Measurements from ENCODE around the gene SDSL. TPM values are rescaled to one million over a fixed set of nuclear protein-coding genes. Genes with fewer than 3 reads are reported as not detected.

Gene SDSL
- total RNA-seq, 4 donors from 2014 or later: 7.5 to 21.5 (median 11.4) TPM

DNA sequence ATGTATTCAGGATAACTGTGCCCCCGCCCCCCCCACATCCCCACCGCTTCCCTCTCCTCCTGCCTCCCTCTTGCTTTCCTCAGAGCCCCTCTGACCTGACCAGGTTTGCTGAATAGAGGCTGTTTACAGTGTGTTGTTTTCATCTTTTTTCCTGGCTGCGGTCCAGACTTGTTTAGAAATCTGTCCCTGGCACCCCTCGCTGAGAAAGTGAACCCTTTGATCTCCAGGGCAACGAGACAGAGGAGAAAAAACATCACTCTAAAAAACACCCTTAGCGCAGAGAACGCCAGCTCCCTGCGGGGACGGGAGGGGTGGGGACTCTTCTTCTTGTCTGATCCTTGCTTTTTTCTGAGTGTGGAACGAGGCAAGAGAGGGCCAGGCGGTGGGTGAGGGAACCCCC lies 41.0 kb upstream of the SDSL start:
- H3K36me3 ChIP-seq: peaks cover 0 to 40% (median 0%) of the 10 kb centered on the region in 3 donors
- no peak overlapping the region for H3K4me3 ChIP-seq
- no peaks in the 10 kb centered on the region for H3K27me3 ChIP-seq
- TF ChIP-seq CTCF (IDR thresholded peaks at IDR 0.05) (no peak), POLR2A (IDR thresholded peaks at IDR 0.05) (no peak)
- H3K27ac ChIP-seq: no peak overlapping the region
- no peaks in the 10 kb centered on the region for H3K9me3 ChIP-seq
- H3K4me1 ChIP-seq: no peaks in the 10 kb centered on the region
- no peak for DNase-seq

DNA sequence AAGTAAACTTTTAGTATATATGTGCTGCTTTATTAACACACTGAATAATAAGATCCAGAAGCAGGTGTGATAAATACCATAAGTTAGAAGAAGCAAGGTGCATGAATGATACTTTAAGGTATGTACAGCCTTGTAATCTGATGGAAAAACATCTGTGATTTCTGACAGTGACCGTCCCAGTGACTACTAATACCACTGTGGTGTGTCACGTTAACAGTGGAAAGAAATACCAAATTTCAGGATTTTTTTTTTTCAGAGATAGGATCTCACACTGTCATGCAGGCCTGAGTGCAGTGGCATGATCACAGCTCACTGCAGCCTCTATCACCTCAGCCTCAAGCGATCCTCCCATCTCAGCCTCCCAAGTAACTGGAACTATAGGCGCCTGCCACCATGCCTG lies 40.0 kb upstream of the SDSL start:
- H3K27me3 ChIP-seq: no peaks in the 10 kb centered on the region
- DNase-seq: no peak
- peaks cover 0 to 41% (median 0%) of the 10 kb centered on the region in 3 donors for H3K36me3 ChIP-seq
- no peaks in the 10 kb centered on the region for H3K4me1 ChIP-seq
- no peak overlapping the region for H3K27ac ChIP-seq
- H3K9me3 ChIP-seq: no peaks in the 10 kb centered on the region
- TF ChIP-seq POLR2A (IDR thresholded peaks at IDR 0.05): no peak
- TF ChIP-seq CTCF (IDR thresholded peaks at IDR 0.05): no peak
- no peak overlapping the region for H3K4me3 ChIP-seq

DNA sequence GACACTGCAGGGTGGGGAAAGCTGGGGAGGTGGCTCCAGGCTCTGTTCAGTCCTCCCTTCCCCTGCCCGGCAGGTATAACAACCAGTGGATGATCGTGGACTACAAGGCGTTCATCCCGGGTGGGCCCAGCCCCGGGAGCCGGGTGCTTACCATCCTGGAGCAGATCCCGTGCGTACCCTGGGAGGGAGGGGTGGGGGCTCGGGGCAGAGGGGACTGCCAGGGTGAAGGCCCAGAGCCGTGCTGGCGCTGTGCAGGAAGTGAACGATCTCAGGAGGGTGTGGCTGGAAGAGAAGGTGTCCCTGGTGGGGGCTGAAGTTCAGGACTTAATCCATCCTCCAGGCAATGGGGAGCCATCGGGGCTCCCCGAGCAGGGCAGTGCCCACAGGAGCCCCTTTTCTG lies 37.4 kb upstream of the SDSL start:
- H3K4me1 ChIP-seq: no peaks in the 10 kb centered on the region
- H3K27ac ChIP-seq: no peak overlapping the region
- no peaks in the 10 kb centered on the region for H3K27me3 ChIP-seq
- no peak overlapping the region for H3K4me3 ChIP-seq
- TF ChIP-seq CTCF (IDR thresholded peaks at IDR 0.05) (no peak), POLR2A (IDR thresholded peaks at IDR 0.05) (no peak)
- peaks cover 0 to 55% (median 0%) of the 10 kb centered on the region in 3 donors for H3K36me3 ChIP-seq
- H3K9me3 ChIP-seq: no peaks in the 10 kb centered on the region
- DNase-seq: no peak

DNA sequence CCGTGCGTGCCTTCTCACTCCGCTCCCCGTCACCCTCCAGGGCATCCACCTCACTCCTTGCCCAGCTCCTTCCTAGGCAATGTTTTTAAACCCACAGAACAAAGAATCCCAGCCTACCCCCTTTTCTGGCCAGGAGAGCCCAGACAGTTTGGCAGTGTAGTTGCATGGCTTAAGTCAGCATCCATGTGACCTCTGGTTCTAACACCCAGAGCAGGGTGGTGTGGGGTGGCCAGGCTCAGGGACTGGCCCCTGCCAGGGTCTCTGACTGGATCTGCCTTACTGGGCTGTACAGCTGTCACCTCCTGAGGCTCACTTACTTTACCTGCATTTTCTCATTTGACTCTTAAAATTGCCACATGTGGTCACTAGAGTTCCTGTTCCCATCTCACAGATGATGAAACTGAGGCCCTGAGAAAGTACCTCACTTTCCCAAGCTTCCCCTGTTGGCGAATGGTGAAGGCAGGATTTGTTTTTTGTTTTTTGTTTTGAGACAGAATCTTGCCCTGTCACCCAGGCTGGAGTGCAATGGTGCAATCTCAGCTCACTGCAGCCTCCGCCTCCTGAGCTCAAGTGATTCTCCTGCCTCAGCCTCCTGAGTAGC lies 36.8 kb upstream of the SDSL start:
- TF ChIP-seq POLR2A (IDR thresholded peaks at IDR 0.05) (no peak), CTCF (IDR thresholded peaks at IDR 0.05) (no peak)
- peaks cover 0 to 51% (median 0%) of the 10 kb centered on the region in 3 donors for H3K36me3 ChIP-seq

GRCh38 chr12:113386866-113387566 lies 35.2 kb upstream of the SDSL start:
- H3K4me1 ChIP-seq: no peaks in the 10 kb centered on the region
- TF ChIP-seq POLR2A (IDR thresholded peaks at IDR 0.05) (no peak), CTCF (IDR thresholded peaks at IDR 0.05) (no peak)
- H3K36me3 ChIP-seq: peaks cover 0 to 43% (median 0%) of the 10 kb centered on the region in 3 donors

More for the DNA sequence above, 36.8 kb upstream of the SDSL start:
- H3K4me3 ChIP-seq: no peak overlapping the region
- no peaks in the 10 kb centered on the region for H3K9me3 ChIP-seq
- no peaks in the 10 kb centered on the region for H3K4me1 ChIP-seq
- no peaks in the 10 kb centered on the region for H3K27me3 ChIP-seq
- no peak overlapping the region for H3K27ac ChIP-seq
- no peak for DNase-seq

More at GRCh38 chr12:113386866-113387566, 35.2 kb upstream of the SDSL start:
- DNase-seq: no peak
- Histone ChIP-seq H3K9me3 (no peaks in the 10 kb centered on the region), H3K27ac (no peak overlapping the region), H3K4me3 (no peak overlapping the region), H3K27me3 (no peaks in the 10 kb centered on the region)

Measured in Peyer's patch (tissue), 4 donors.